ENCODE data around the gene ATP1B1. TPM values are rescaled to one million over a fixed set of nuclear protein-coding genes. Genes with fewer than 3 reads are reported as not detected.

ATP1B1 gene
- total RNA-seq, 1 experiment from 2014 or later, result 20.2 TPM

- TF ChIP-seq EZH2 (IDR thresholded peaks at IDR 0.05; ENCODE audit: borderline replicate concordance, low read depth, low read length, poor library complexity, severe bottlenecking) (no peak), CTCF (conservative IDR thresholded peaks at IDR 0.05; ENCODE audit: low read depth, low read length) (no peak)
- Histone ChIP-seq H3K9me3 (ENCODE audit: low read depth, low read length, poor library complexity, severe bottlenecking) (no peaks in the 10 kb centered on the region), H3K4me3 (ENCODE audit: low read depth, low read length, poor library complexity, severe bottlenecking) (no peak overlapping the region), H3K27me3 (replicated peaks; ENCODE audit: insufficient read depth, low read depth, low read length, poor library complexity) (no peaks in the 10 kb centered on the region), H3K36me3 (ENCODE audit: insufficient read depth, low read length, poor library complexity, severe bottlenecking) (peaks cover 3% of the 10 kb centered on the region), H3K27ac (ENCODE audit: low read depth, low read length, poor library complexity, severe bottlenecking) (no peak overlapping the region), H3K4me1 (ENCODE audit: insufficient read depth, low read length, poor library complexity, severe bottlenecking) (no peaks in the 10 kb centered on the region)
- intact Hi-C loops (cut with micrococcal nuclease; ENCODE audit: unreplicated experiment), result no loop called here
- no peak for DNase-seq (ENCODE audit: low spot score)
- ChIA-PET CTCF (interaction anchor here (0.5 kb wide), 1 partner anchor 739 kb away, joined by 9 read pairs; no protein-coding TSS in a partner anchor), POLR2A (ENCODE audit: low non-redundant PET) (no interaction called here)
- BruUV-seq (replicated peaks), result no TSS peak
Measured at GRCh38 chr1:169129109-169129784, 22.8 kb downstream of the ATP1B1 start.

- Histone ChIP-seq H3K9me3 (ENCODE audit: low read depth, low read length, poor library complexity, severe bottlenecking) (no peaks in the 10 kb centered on the region), H3K4me3 (ENCODE audit: low read depth, low read length, poor library complexity, severe bottlenecking) (no peak overlapping the region), H3K4me1 (ENCODE audit: insufficient read depth, low read length, poor library complexity, severe bottlenecking) (no peaks in the 10 kb centered on the region), H3K27ac (ENCODE audit: low read depth, low read length, poor library complexity, severe bottlenecking) (no peak overlapping the region), H3K27me3 (replicated peaks; ENCODE audit: insufficient read depth, low read depth, low read length, poor library complexity) (no peaks in the 10 kb centered on the region), H3K36me3 (ENCODE audit: insufficient read depth, low read length, poor library complexity, severe bottlenecking) (no peaks in the 10 kb centered on the region)
- CTCF ChIA-PET, result no interaction called here
- BruUV-seq (replicated peaks), result no TSS peak
- TF ChIP-seq EZH2 (IDR thresholded peaks at IDR 0.05; ENCODE audit: borderline replicate concordance, low read depth, low read length, poor library complexity, severe bottlenecking) (no peak), CTCF (conservative IDR thresholded peaks at IDR 0.05; ENCODE audit: low read depth, low read length) (no peak)
- intact Hi-C loops (cut with micrococcal nuclease; ENCODE audit: unreplicated experiment), result loop anchor here (10.0 kb wide), 2 partner anchors 214 to 496 kb away; no protein-coding TSS in a partner anchor
- POLR2A ChIA-PET (ENCODE audit: low non-redundant PET), result no interaction called here
- DNase-seq (ENCODE audit: low spot score), result no peak
Measured at GRCh38 chr1:169130683-169131082, 24.2 kb downstream of the ATP1B1 start.

GRCh38 chr1:169132512-169133227 lies 26.2 kb downstream of the ATP1B1 start:
- Histone ChIP-seq H3K27ac (ENCODE audit: low read depth, low read length, poor library complexity, severe bottlenecking) (no peak overlapping the region), H3K4me3 (ENCODE audit: low read depth, low read length, poor library complexity, severe bottlenecking) (no peak overlapping the region), H3K4me1 (ENCODE audit: insufficient read depth, low read length, poor library complexity, severe bottlenecking) (no peaks in the 10 kb centered on the region), H3K36me3 (ENCODE audit: insufficient read depth, low read length, poor library complexity, severe bottlenecking) (no peaks in the 10 kb centered on the region), H3K9me3 (ENCODE audit: low read depth, low read length, poor library complexity, severe bottlenecking) (no peaks in the 10 kb centered on the region), H3K27me3 (replicated peaks; ENCODE audit: insufficient read depth, low read depth, low read length, poor library complexity) (no peaks in the 10 kb centered on the region)
- no TSS peak for BruUV-seq (replicated peaks)
- no peak for TF ChIP-seq CTCF (conservative IDR thresholded peaks at IDR 0.05; ENCODE audit: low read depth, low read length)
- no peak for TF ChIP-seq EZH2 (IDR thresholded peaks at IDR 0.05; ENCODE audit: borderline replicate concordance, low read depth, low read length, poor library complexity, severe bottlenecking)
- DNase-seq (ENCODE audit: low spot score), result no peak
- POLR2A ChIA-PET (ENCODE audit: low non-redundant PET), result interaction anchor here (0.6 to 0.7 kb wide), 2 partner anchors 522 to 790 kb away, joined by 3 to 4 read pairs; no protein-coding TSS in a partner anchor
- intact Hi-C loops (cut with micrococcal nuclease; ENCODE audit: unreplicated experiment), result loop anchor here (10.0 kb wide), 2 partner anchors 212 to 498 kb away; no protein-coding TSS in a partner anchor
- CTCF ChIA-PET, result no interaction called here

Data from A673 (cell line).